NCI-H2227 (cell line): ENCODE data around the gene COL6A2.

Experiments used
- DNase-seq: peaks from one replicate; lab custom pipeline; 2025; ENCODE audit not compliant: unreplicated experiment; lab: John Stamatoyannopoulos, UW

The COL6A2 gene

GRCh38 chr21:46154155-46154954 is 56.4 kb downstream of the COL6A2 start:
- DNase-seq = no peak

GRCh38 chr21:46154955-46155513 is 57.1 kb downstream of the COL6A2 start:
- no peak for DNase-seq

GRCh38 chr21:46155514-46156377 is 57.8 kb downstream of the COL6A2 start, which contains the start of gene FTCD:
Gene FTCD (minus strand): TSS chr21:46155579. CDS start chr21:46155523, 56 bp downstream.
- no peak for DNase-seq

GRCh38 chr21:46156378-46156645 is 58.4 kb downstream of the COL6A2 start:
- no peak for DNase-seq

- no peak for DNase-seq
Observed at GRCh38 chr21:46156678-46157077, 58.8 kb downstream of the COL6A2 start.

- no peak for DNase-seq
Observed at GRCh38 chr21:46157396-46157986, 59.6 kb downstream of the COL6A2 start.

- DNase-seq = no peak
Observed at GRCh38 chr21:46157987-46158451, 60.1 kb downstream of the COL6A2 start.

- DNase-seq = no peak
Observed at GRCh38 chr21:46158666-46159300, 60.9 kb downstream of the COL6A2 start.

- DNase-seq = no peak
Observed at GRCh38 chr21:46159390-46159789, 61.5 kb downstream of the COL6A2 start.

GRCh38 chr21:46159841-46160656 is 62.1 kb downstream of the COL6A2 start:
- DNase-seq = no peak

- DNase-seq = no peak
Observed at GRCh38 chr21:46160657-46160906, 62.7 kb downstream of the COL6A2 start.

- DNase-seq = no peak
Observed at GRCh38 chr21:46160907-46161632, 63.2 kb downstream of the COL6A2 start.

GRCh38 chr21:46161633-46162592 is 64.0 kb downstream of the COL6A2 start:
- no peak for DNase-seq

GRCh38 chr21:46163380-46163779 is 65.5 kb downstream of the COL6A2 start:
- no peak for DNase-seq

- no peak for DNase-seq
Observed at GRCh38 chr21:46165098-46165497, 67.2 kb downstream of the COL6A2 start.

- DNase-seq = no peak
Observed at GRCh38 chr21:46168238-46168637, 70.3 kb downstream of the COL6A2 start.

GRCh38 chr21:46168659-46169386 is 70.9 kb downstream of the COL6A2 start:
- DNase-seq = peak; percentile 29
